ENCODE results near the gene NAALADL2.

GRCh38 chr3:175015056-175015635 lies 156.0 kb downstream of the NAALADL2 start:
- TF ChIP-seq CTCF (IDR thresholded peaks at IDR 0.05) (no peak), ZFX (IDR thresholded peaks at IDR 0.05; ENCODE audit: borderline replicate concordance) (no peak)
